CD4-positive, CD25-positive, alpha-beta regulatory T cell (primary cell): ENCODE results near the gene PPP1CB. TPM values are rescaled to one million over a fixed set of nuclear protein-coding genes. Genes with fewer than 3 reads are reported as not detected.

Source experiments
- ATAC-seq, 2 donors: fragments of 150-1000 bp; cut with Tn5 transposase; one replicate each; pipeline ENCODE4 v1.10.0; 2021; ENCODE audit warnings: low read depth in 2 of 2, moderate number of reproducible peaks in 2 of 2, moderate library complexity in 1 of 2
- DNase-seq, 3 donors: peaks; one replicate each; pipeline versions ENCODE4 v3.0.0 to v3.0.0-alpha.2; 2012 to 2022; ENCODE audit warnings: mixed read lengths in 1 of 3
- H3K27ac ChIP-seq: one replicate; pipeline ENCODE4 v1.7.0; 2013; ENCODE audit warnings: mild to moderate bottlenecking, low read length; ENCODE audit not compliant: insufficient read depth, poor library complexity, severe bottlenecking
- H3K27me3 ChIP-seq: one replicate; pipeline ENCODE4 v1.7.0; 2013; ENCODE audit warnings: low read length; ENCODE audit not compliant: control insufficient read depth, insufficient read depth
- H3K36me3 ChIP-seq: one replicate; pipeline ENCODE4 v1.7.0; 2013; ENCODE audit warnings: mild to moderate bottlenecking, low read length, moderate library complexity; ENCODE audit not compliant: control insufficient read depth, insufficient read depth
- H3K4me1 ChIP-seq: 2 replicates; pipeline ENCODE4 v1.7.0; 2013; ENCODE audit warnings: mild to moderate bottlenecking, low read length; ENCODE audit not compliant: insufficient read depth, control insufficient read depth, poor library complexity, severe bottlenecking
- H3K4me3 ChIP-seq: one replicate; pipeline ENCODE4 v1.7.0; 2013; ENCODE audit warnings: low read depth, mild to moderate bottlenecking, low read length, moderate library complexity
- H3K9me3 ChIP-seq, 2 experiments: 1 replicate in 1 of 2; 2 replicates in 1 of 2; pipeline ENCODE4 v1.7.0; 2013; ENCODE audit warnings: low read length in 2 of 2, mild to moderate bottlenecking in 1 of 2, moderate library complexity in 1 of 2; ENCODE audit not compliant: control insufficient read depth in 2 of 2
- H3K27ac Mint-ChIP-seq, 3 donors: one replicate each; pipeline ENCODE4 v1.8.0; 2020 to 2022; ENCODE audit warnings: mild to moderate bottlenecking in 3 of 3, mixed read lengths in 3 of 3, moderate library complexity in 2 of 3
- H3K27me3 Mint-ChIP-seq: one replicate; pipeline ENCODE4 v1.8.0; 2022; ENCODE audit warnings: mild to moderate bottlenecking, mixed read lengths
- H3K36me3 Mint-ChIP-seq: one replicate; pipeline ENCODE4 v1.8.0; 2020; ENCODE audit warnings: mixed read lengths
- H3K4me1 Mint-ChIP-seq, 4 donors: one replicate each; pipeline ENCODE4 v1.8.0; 2020 to 2022; ENCODE audit warnings: mixed read lengths in 4 of 4, mild to moderate bottlenecking in 1 of 4
- H3K4me3 Mint-ChIP-seq, 4 donors: one replicate each; pipeline ENCODE4 v1.8.0; 2020 to 2022; ENCODE audit warnings: mild to moderate bottlenecking in 4 of 4, mixed read lengths in 4 of 4, moderate library complexity in 3 of 4
- H3K9me3 Mint-ChIP-seq, 7 donors: one replicate each; pipeline ENCODE4 v1.8.0; 2020 to 2022; ENCODE audit warnings: mixed read lengths in 7 of 7, mild to moderate bottlenecking in 3 of 7, moderate library complexity in 2 of 7
- polyA plus RNA-seq, 4 donors: library from polyadenylated mRNA; unstranded; fragments of 300-500 nt; fragmentation: Illumina TruSeq; gene quantifications; one replicate each; pipeline ENCODE4 v1.2.3, GENCODE V29; 2021
- total RNA-seq: library from RNA; stranded (reverse); gene quantifications from one replicate; pipeline ENCODE4 v1.2.3, GENCODE V29; 2022

Gene PPP1CB
- total and polyA plus RNA-seq, 5 donors from 2014 or later: 102 to 303 (median 121) TPM

GRCh38 chr2:28810384-28811285 is 59.0 kb downstream of the PPP1CB start, which contains the start of gene SPDYA:
Gene SPDYA, plus strand, starts transcription at chr2:28810834. Its CDS starts 5,181 bp downstream, at chr2:28816015.
- Mint-ChIP-seq H3K9me3 (peaks cover 0 to 4% (median 0%) of the 10 kb centered on the region in 7 donors), H3K36me3 (no peaks in the 10 kb centered on the region), H3K27me3 (no peaks in the 10 kb centered on the region), H3K4me1 (peaks cover 6 to 23% (median 14%) of the 10 kb centered on the region in 4 donors), H3K27ac (peak within 1 kb of the TSS in 2 of 3 donors; percentile 71 to 81), H3K4me3 (peak within 1 kb of the TSS; percentile 84 to 99 (median 84))
- Histone ChIP-seq H3K4me1 (peaks cover 11% of the 10 kb centered on the region), H3K36me3 (no peaks in the 10 kb centered on the region), H3K4me3 (peak within 1 kb of the TSS; percentile 74), H3K27me3 (no peaks in the 10 kb centered on the region), H3K9me3 (no peaks in the 10 kb centered on the region), H3K27ac (peak within 1 kb of the TSS; percentile 29)
- ATAC-seq (peak; percentile 91 to 93), DNase-seq (peak; percentile 77 to 85 (median 80))

- Mint-ChIP-seq H3K36me3 (no peaks in the 10 kb centered on the region), H3K27ac (no peak overlapping the region), H3K27me3 (peaks cover 11% of the 10 kb centered on the region), H3K4me1 (peaks cover under 1 to 7% (median 3%) of the 10 kb centered on the region in 4 donors), H3K4me3 (no peak overlapping the region), H3K9me3 (no peaks in the 10 kb centered on the region)
- DNase-seq (peak in 1 of 3 donors; percentile 22), ATAC-seq (no peak)
- no peaks in the 10 kb centered on the region for H3K36me3 ChIP-seq
- no peaks in the 10 kb centered on the region for H3K9me3 ChIP-seq
- no peaks in the 10 kb centered on the region for H3K4me1 ChIP-seq
- H3K4me3 ChIP-seq: no peak overlapping the region
- no peaks in the 10 kb centered on the region for H3K27me3 ChIP-seq
- H3K27ac ChIP-seq: no peak overlapping the region
These were observed 66.4 kb downstream of the PPP1CB start for GRCh38 chr2:28818053-28818452.

- Mint-ChIP-seq H3K36me3 (no peaks in the 10 kb centered on the region), H3K4me3 (no peak overlapping the region), H3K9me3 (no peaks in the 10 kb centered on the region), H3K4me1 (peaks cover 0 to 7% (median 3%) of the 10 kb centered on the region in 4 donors), H3K27ac (no peak overlapping the region), H3K27me3 (peaks cover 11% of the 10 kb centered on the region)
- Histone ChIP-seq H3K27me3 (no peaks in the 10 kb centered on the region), H3K4me3 (no peak overlapping the region), H3K9me3 (no peaks in the 10 kb centered on the region), H3K4me1 (no peaks in the 10 kb centered on the region), H3K36me3 (no peaks in the 10 kb centered on the region), H3K27ac (no peak overlapping the region)
- ATAC-seq (peak; percentile 78 to 83), DNase-seq (peak; percentile 50 to 81 (median 65))
These were observed 69.8 kb downstream of the PPP1CB start for GRCh38 chr2:28821295-28821958.

- DNase-seq (no peak), ATAC-seq (no peak)
- H3K27ac Mint-ChIP-seq: no peak overlapping the region
- H3K36me3 Mint-ChIP-seq: no peaks in the 10 kb centered on the region
- H3K27me3 ChIP-seq: no peaks in the 10 kb centered on the region
- H3K4me1 Mint-ChIP-seq: peaks cover 0 to 7% (median 3%) of the 10 kb centered on the region in 4 donors
- peaks cover 6% of the 10 kb centered on the region for H3K27me3 Mint-ChIP-seq
- H3K36me3 ChIP-seq: no peaks in the 10 kb centered on the region
- H3K4me3 Mint-ChIP-seq: no peak overlapping the region
- H3K9me3 ChIP-seq: no peaks in the 10 kb centered on the region
- H3K9me3 Mint-ChIP-seq: no peaks in the 10 kb centered on the region
- H3K27ac ChIP-seq: no peak overlapping the region
- no peaks in the 10 kb centered on the region for H3K4me1 ChIP-seq
- H3K4me3 ChIP-seq: no peak overlapping the region
These were observed 70.4 kb downstream of the PPP1CB start for GRCh38 chr2:28822036-28822435.

GRCh38 chr2:28824207-28824606 is 72.6 kb downstream of the PPP1CB start:
- Mint-ChIP-seq H3K27me3 (peaks cover 6% of the 10 kb centered on the region), H3K36me3 (no peaks in the 10 kb centered on the region), H3K27ac (no peak overlapping the region), H3K4me3 (no peak overlapping the region), H3K4me1 (peaks cover 0 to 7% (median 3%) of the 10 kb centered on the region in 4 donors), H3K9me3 (no peaks in the 10 kb centered on the region)
- Histone ChIP-seq H3K9me3 (no peaks in the 10 kb centered on the region), H3K27ac (no peak overlapping the region), H3K4me3 (no peak overlapping the region), H3K27me3 (no peaks in the 10 kb centered on the region), H3K36me3 (no peaks in the 10 kb centered on the region), H3K4me1 (no peaks in the 10 kb centered on the region)
- DNase-seq: no peak
- ATAC-seq: no peak

GRCh38 chr2:28824870-28825269 is 73.2 kb downstream of the PPP1CB start:
- Histone ChIP-seq H3K27me3 (no peaks in the 10 kb centered on the region), H3K4me3 (no peak overlapping the region), H3K4me1 (no peaks in the 10 kb centered on the region), H3K27ac (no peak overlapping the region), H3K36me3 (no peaks in the 10 kb centered on the region), H3K9me3 (no peaks in the 10 kb centered on the region)
- Mint-ChIP-seq H3K27me3 (peaks cover 6% of the 10 kb centered on the region), H3K9me3 (no peaks in the 10 kb centered on the region), H3K4me3 (no peak overlapping the region), H3K36me3 (no peaks in the 10 kb centered on the region), H3K4me1 (peaks cover 0 to 7% (median 3%) of the 10 kb centered on the region in 4 donors), H3K27ac (no peak overlapping the region)
- ATAC-seq: no peak
- no peak for DNase-seq

GRCh38 chr2:28828382-28828781 is 76.8 kb downstream of the PPP1CB start:
- Mint-ChIP-seq H3K4me3 (no peak overlapping the region), H3K27ac (no peak overlapping the region), H3K9me3 (no peaks in the 10 kb centered on the region), H3K27me3 (no peaks in the 10 kb centered on the region), H3K4me1 (no peaks in the 10 kb centered on the region), H3K36me3 (no peaks in the 10 kb centered on the region)
- H3K4me1 ChIP-seq: no peaks in the 10 kb centered on the region
- H3K36me3 ChIP-seq: no peaks in the 10 kb centered on the region
- no peaks in the 10 kb centered on the region for H3K27me3 ChIP-seq
- ATAC-seq (no peak), DNase-seq (no peak)
- H3K27ac ChIP-seq: no peak overlapping the region
- no peaks in the 10 kb centered on the region for H3K9me3 ChIP-seq
- H3K4me3 ChIP-seq: no peak overlapping the region
